Spleen (tissue), 7 donors: ENCODE measurements around the gene ATP1A1.

Source experiments
- CTCF ChIP-seq, 11 experiments: fragments of 200-600 bp in 7 of 11; fragments of 450-650 bp in 4 of 11; sonication (generic) in 4 of 11; IDR thresholded peaks in 8 of 11; conservative IDR thresholded peaks in 3 of 11; 1 replicate in 7 of 11; 2 replicates in 4 of 11; pipeline versions ENCODE4 v1.4.0 to v1.8.0; 2016 to 2021; ENCODE audit warnings: antibody characterized with exemption in 11 of 11, inconsistent platforms in 4 of 11, mild to moderate bottlenecking in 1 of 11
- POLR2A ChIP-seq, 3 donors: fragments of 450-650 bp; IDR thresholded peaks; one replicate each; pipeline ENCODE4 v1.5.1; 2017; ENCODE audit warnings: antibody characterized with exemption in 3 of 3, mild to moderate bottlenecking in 1 of 3
- donor health status: DM: no; HTN: no; CAD: no; lungs with moderate emphysema.
- donor health status: DM: no; HTN: no; CAD: no.
- donor health status: DM: no; HTN: no; CAD: no.

GRCh38 chr1:116418091-116418830 lies 45.2 kb downstream of the ATP1A1 start:
- peak in 1 of 11 experiments; percentile 15 for TF ChIP-seq CTCF (IDR thresholded peaks at IDR 0.05 in 8 of 11, conservative IDR thresholded peaks at IDR 0.05 in 3 of 11)
- no peak for TF ChIP-seq POLR2A (IDR thresholded peaks at IDR 0.05)
